Measurements from ENCODE around the gene G6PD. TPM values are rescaled to one million over a fixed set of nuclear protein-coding genes. Genes with fewer than 3 reads are reported as not detected.
"Not testable (repeated sequence)": the region's sequence is repeated elsewhere in the genome, so short reads cannot be mapped to it uniquely, and the experiment has no call there.

G6PD gene
- polyA plus RNA-seq, 1 experiment: 157 TPM

DNA sequence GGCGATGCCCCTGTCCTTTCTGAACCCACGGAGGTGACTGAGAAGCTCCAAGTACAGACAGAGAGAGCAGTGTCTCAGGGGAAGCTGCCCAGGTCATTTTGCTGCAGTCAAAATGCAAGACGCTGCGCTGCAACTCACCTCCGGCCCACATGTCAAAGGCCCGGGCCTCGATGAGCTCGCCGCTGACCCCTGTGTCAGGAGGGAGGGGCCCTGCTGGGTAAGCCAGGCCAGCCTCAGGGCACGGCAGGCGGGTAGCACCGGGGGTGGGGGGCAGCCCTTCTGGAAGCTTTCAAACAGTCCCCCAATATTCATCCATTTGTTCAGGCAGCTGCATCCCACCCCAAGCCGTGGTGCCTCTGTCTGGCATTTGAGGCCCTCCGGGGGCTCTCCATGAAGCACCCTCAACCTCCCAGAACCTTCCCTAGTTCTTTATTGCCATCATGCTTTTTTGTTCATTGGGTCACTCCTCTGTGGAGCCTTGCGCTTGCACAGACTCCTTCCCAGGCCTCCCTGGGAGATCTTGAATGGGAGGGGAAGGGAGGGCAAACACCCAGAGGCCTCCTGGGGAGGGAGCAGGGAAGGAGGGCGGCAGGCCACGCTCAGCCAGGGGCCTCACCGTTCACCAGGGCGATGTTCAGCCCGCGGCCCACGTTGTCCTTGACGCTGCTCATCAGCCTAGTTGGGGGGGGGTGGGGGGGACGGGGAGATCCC is 38.8 kb downstream of the G6PD start:
- CTCF ChIA-PET: no interaction called here
- POLR2A ChIA-PET: no interaction called here
- Histone ChIP-seq H3K27me3 (ENCODE audit: control insufficient read depth, insufficient read depth, low read length) (no peaks in the 10 kb centered on the region), H3K4me3 (ENCODE audit: low read depth, low read length) (no peak overlapping the region), H3K36me3 (ENCODE audit: control insufficient read depth, insufficient read depth, low read length) (peaks cover 2% of the 10 kb centered on the region)
- TF ChIP-seq, protein P1, sequence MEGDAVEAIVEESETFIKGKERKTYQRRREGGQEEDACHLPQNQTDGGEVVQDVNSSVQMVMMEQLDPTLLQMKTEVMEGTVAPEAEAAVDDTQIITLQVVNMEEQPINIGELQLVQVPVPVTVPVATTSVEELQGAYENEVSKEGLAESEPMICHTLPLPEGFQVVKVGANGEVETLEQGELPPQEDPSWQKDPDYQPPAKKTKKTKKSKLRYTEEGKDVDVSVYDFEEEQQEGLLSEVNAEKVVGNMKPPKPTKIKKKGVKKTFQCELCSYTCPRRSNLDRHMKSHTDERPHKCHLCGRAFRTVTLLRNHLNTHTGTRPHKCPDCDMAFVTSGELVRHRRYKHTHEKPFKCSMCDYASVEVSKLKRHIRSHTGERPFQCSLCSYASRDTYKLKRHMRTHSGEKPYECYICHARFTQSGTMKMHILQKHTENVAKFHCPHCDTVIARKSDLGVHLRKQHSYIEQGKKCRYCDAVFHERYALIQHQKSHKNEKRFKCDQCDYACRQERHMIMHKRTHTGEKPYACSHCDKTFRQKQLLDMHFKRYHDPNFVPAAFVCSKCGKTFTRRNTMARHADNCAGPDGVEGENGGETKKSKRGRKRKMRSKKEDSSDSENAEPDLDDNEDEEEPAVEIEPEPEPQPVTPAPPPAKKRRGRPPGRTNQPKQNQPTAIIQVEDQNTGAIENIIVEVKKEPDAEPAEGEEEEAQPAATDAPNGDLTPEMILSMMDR (IDR thresholded peaks at IDR 0.05; ENCODE audit: insufficient read depth, low read depth, low read length): no peak
- no peak for DNase-seq (ENCODE audit: low read depth)

DNA sequence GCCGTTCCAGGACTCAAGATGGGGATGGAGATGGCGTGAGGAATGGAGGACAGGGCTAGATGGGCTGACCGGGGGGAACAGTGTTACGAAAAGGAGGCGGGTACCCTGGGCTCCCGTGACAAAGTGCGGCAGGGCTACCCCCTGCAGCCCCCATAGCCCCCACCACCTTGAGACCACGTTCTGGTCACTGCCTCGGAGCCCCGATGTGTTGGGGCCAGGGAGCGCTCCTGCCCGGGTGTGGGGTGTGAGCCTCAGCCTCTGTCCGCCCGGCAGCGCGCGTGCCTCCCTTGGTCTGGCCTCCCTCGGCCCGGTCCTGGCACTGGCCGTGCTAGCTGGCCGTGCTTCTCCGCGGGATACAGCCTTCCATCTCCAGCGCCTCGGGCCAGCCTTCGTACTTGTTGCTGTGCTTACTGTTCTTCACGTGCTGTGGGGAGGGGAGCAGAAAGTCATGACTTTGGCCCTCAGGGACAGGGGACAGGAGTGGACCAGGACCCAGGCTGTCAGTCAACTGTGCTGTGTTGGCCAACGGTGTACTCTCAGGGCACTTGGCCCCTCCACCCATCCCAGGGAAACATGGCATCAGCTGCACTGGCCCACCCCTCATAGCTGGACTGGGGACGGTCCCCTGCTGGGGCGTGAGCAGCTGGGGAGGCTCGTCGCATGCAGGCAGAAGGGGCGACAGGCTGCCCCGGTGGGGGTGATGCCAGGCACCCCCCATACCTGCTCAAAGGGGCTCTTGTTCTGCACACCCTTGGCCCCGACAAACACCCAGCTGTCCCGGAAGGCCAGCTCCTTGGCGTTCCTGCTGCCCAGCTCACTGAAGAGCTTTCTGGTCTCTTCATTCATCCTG is 39.9 kb downstream of the G6PD start:
- Histone ChIP-seq H3K4me3 (ENCODE audit: low read depth, low read length) (no peak overlapping the region), H3K27me3 (ENCODE audit: control insufficient read depth, insufficient read depth, low read length) (no peaks in the 10 kb centered on the region), H3K36me3 (ENCODE audit: control insufficient read depth, insufficient read depth, low read length) (peaks cover 2% of the 10 kb centered on the region)
- ChIA-PET POLR2A (no interaction called here), CTCF (no interaction called here)
- TF ChIP-seq, protein P1 (IDR thresholded peaks at IDR 0.05; ENCODE audit: insufficient read depth, low read depth, low read length): no peak
- no peak for DNase-seq (ENCODE audit: low read depth)

DNA sequence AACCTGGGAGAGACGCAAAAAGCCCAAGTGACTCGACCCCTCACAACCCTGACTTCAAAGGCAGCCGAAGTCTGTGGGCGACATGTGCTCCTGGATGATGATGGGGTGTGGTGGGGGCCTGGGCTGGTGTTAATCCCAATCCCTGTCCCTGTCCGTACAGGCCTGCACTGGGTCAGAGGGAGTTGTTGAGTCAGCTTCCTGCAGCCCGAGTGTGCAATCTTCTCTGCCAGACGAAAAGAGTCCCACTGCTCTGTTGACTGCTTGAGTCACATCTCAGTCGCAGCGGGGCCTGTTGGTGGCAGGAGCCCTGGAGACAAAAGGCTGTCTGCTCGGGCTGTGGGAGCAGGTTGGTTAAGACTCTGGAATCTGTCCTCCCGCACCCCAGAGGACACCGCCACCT is 40.9 kb downstream of the G6PD start:
- Histone ChIP-seq H3K4me3 (ENCODE audit: low read depth, low read length) (no peak overlapping the region), H3K36me3 (ENCODE audit: control insufficient read depth, insufficient read depth, low read length) (peaks cover 2% of the 10 kb centered on the region), H3K27me3 (ENCODE audit: control insufficient read depth, insufficient read depth, low read length) (no peaks in the 10 kb centered on the region)
- ChIA-PET CTCF (no interaction called here), POLR2A (no interaction called here)
- no peak for DNase-seq (ENCODE audit: low read depth)
- TF ChIP-seq, protein P1 (IDR thresholded peaks at IDR 0.05; ENCODE audit: insufficient read depth, low read depth, low read length): no peak

DNA sequence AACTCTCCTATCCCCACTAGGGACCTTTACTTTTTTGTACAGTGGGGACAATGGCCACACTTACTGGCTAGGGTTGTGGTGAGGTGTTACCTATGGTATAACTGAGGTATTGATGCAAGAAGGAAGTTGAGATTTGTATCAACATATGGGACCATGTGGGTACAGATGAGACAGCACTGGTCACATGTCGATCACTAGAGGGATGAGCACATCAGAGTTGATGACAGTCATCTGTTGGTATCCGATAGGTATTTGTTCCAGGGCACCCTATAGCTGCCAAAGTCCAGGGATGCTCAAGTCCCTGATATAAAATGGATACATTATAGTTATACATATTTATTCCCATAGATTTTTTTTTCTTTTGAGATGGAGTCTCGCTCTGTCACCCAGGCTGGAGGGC is 43.7 kb downstream of the G6PD start:
- TF ChIP-seq, protein P1 (IDR thresholded peaks at IDR 0.05; ENCODE audit: insufficient read depth, low read depth, low read length): no peak
- CTCF ChIA-PET: no interaction called here
- Histone ChIP-seq H3K36me3 (ENCODE audit: control insufficient read depth, insufficient read depth, low read length) (no peaks in the 10 kb centered on the region; the same call in 1 of the 2 replicates), H3K27me3 (ENCODE audit: control insufficient read depth, insufficient read depth, low read length) (no peaks in the 10 kb centered on the region), H3K4me3 (ENCODE audit: low read depth, low read length) (no peak overlapping the region)
- no peak for DNase-seq (ENCODE audit: low read depth)
- POLR2A ChIA-PET: no interaction called here

DNA sequence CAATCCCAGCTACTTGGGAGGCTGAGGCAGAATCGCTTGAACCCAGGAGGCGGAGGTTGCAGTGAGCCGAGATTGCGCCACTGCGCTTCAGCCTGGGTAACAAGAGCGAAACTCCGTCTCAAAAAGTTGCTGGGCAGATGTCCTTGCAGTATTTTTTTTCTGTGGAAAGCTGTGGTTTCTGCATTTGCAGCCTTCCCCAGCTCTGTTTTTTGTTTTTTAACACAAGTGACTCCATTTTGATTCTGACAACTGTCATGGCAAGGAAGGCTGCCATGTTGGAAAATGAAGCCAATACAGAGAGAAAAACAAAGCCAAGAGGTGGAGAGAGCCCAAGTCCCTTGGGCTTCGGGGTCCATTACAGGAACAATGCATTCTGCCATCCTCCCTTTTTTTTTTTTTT is 44.5 kb downstream of the G6PD start:
- Histone ChIP-seq H3K27me3 (ENCODE audit: control insufficient read depth, insufficient read depth, low read length) (no peaks in the 10 kb centered on the region), H3K4me3 (ENCODE audit: low read depth, low read length) (no peak overlapping the region), H3K36me3 (ENCODE audit: control insufficient read depth, insufficient read depth, low read length) (no peaks in the 10 kb centered on the region)
- CTCF ChIA-PET: no interaction called here
- TF ChIP-seq, protein P1 (IDR thresholded peaks at IDR 0.05; ENCODE audit: insufficient read depth, low read depth, low read length): no peak
- POLR2A ChIA-PET: no interaction called here
- DNase-seq (ENCODE audit: low read depth): no peak

DNA sequence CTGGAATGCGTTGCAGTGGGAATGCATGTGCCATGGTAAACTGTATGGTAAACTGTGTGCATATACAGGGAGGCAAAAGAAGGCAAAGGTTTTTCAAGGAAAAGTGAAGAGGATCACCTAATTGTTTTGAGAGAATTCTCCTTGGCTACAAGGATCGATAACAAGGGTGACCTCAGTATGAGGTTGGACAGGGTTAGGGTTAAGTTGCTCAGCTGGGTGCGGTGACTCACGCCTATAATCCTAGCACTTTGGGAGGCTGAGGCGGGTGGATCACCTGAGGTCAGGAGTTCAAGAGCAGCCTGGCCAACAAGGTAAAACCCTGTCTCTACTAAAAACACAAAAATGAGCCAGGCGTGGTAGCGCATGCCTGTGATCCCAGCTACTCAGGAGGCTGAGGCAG is 45.2 kb downstream of the G6PD start:
- DNase-seq (ENCODE audit: low read depth); POLR2A ChIA-PET; CTCF ChIA-PET; H3K27me3 ChIP-seq (ENCODE audit: control insufficient read depth, insufficient read depth, low read length); H3K36me3 ChIP-seq (ENCODE audit: control insufficient read depth, insufficient read depth, low read length); H3K4me3 ChIP-seq (ENCODE audit: low read depth, low read length): not testable (repeated sequence)

DNA sequence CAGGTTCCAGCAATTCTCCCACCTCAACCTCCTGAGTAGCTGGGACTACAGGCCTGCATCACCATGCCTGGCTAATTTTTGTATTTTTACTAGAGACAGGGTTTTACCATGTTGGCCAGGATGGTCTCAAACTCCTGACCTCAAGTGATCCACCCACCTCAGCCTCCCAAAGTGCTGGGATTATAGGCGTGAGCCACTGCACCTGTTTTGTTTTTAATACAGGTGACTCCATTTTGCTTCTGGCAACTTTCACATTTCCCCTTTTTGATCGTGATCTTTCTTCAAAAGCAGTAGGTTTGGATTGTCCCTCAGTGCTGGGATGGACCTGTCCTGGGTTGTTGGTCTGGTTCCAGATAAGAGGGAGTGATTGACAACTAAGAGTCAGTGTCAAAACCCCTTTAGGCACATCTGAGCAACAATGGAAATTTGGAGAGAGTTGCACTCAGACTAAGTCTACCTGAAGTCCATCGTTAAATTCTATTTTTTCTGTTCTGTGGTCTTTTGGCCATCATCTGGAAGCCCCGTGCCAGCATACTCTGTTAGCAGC is 50.0 kb downstream of the G6PD start:
- H3K36me3 ChIP-seq (ENCODE audit: control insufficient read depth, insufficient read depth, low read length); CTCF ChIA-PET; H3K27me3 ChIP-seq (ENCODE audit: control insufficient read depth, insufficient read depth, low read length); DNase-seq (ENCODE audit: low read depth); H3K4me3 ChIP-seq (ENCODE audit: low read depth, low read length): not testable (repeated sequence)
- POLR2A ChIA-PET: interaction anchor here (0.6 kb wide), 1 partner anchor 9 kb away, joined by 3 read pairs; no protein-coding TSS in a partner anchor

Data from BJ (cell line).